AG08395 (cell line): ENCODE results near the gene PARP9.
"Not testable (repeated sequence)": the region's sequence is repeated elsewhere in the genome, so short reads cannot be mapped to it uniquely, and the experiment has no call there.

Experiments used
- DNase-seq: peaks from one replicate; pipeline ENCODE4 v3.0.0; 2012; ENCODE audit warnings: mixed read lengths, low spot score

PARP9 gene

DNA sequence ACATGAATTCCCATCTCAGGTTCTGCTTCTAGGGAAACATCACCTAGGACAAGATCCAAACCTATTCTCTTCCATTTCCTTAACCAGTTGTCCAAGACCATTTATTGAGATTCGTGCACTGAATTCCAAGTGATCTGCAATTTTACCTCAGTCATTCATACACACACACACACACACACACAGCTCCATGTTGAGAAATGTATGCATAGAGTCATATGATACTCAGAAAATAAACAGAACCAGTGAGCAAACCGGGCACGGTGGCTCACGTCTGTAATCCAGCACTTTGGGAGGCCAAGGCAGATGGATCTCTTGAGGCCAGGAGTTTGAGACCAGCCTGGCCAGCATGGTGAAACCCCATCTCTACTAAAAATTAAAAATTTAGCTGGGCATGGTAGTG lies 43.2 kb downstream of the PARP9 start:
- DNase-seq = no peak

DNA sequence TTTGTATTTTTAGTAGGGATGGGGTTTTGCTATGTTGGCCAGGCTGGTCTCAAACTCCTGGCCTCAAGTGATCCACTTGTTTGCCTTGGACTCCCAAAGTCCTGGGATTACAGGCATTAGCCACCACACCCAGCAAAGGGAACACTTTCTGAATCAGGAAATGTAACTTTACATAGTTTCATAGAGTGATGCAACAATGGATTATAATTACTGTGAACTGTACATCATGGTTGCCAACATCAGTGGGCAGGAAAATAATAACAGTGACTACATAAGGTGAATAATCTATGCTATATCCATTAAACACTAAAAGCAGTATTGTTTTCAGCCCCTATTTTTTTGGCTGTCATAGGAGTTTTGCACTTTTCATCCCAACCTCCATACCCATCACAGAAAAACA lies 44.4 kb downstream of the PARP9 start:
- DNase-seq = no peak

DNA sequence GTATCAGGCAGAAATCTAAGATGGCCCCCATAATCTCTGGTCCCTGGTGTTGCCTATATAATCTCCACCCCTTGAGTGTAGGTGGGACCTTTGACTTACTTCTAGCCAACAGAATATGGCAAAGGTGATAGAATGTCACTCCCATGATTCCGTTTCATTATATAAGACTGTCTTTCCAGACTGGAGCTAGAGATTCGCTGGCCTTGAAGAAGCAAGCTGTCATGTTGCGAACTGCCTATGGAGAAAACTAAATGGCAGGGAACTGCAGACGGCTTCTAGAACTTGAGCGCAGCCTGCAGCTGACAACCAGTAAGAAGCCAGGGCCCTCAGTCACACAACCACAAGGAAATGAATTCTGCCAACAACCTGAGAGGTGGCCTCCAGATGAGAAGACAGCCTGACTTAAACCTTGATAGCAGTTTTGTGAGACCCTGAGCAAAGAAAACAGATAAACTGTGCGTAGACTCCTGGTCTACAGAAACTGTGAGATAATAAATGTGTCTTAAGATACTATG lies 47.2 kb downstream of the PARP9 start:
- no peak for DNase-seq

DNA sequence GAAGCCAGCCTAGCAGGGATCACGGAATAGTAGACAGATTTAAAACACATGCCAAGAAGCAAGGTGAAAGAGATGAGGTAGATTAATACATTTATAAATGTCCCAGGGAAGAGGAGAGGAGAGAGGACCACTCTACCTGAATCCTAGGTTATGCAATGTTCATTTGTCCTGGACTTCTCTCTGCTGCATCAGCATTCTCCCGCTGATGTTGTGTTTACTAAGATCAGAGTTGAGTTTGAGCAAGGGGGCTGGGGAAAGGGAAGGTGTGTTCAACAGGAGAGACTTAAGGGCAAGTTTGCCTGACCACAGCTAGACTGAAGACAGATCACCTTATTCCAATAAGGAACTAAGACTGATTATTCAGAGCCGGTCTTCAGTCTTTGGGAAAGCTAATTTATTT lies 48.2 kb downstream of the PARP9 start:
- DNase-seq = no peak

DNA sequence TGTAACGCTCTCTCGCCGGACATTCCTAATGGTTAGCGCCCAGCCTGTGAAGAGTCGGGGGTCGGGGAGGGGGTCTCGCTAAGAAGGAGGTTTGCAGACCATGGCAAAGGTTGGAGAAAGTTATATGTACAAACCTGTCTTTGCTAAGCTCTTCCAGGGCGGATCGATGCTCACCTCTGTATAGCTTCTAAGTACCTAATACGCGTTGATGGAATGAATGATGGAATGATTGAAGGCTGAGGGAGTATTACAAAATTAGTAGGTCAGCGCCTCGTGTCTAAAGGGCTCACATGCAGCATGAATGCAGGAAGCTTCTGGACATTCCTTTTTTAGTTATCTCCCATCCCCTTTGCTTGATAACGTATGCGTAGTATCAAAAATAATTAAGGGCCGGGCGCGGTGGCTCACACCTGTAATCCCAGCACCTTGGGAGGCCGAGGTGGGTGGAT lies 49.1 kb downstream of the PARP9 start:
- no peak for DNase-seq

DNA sequence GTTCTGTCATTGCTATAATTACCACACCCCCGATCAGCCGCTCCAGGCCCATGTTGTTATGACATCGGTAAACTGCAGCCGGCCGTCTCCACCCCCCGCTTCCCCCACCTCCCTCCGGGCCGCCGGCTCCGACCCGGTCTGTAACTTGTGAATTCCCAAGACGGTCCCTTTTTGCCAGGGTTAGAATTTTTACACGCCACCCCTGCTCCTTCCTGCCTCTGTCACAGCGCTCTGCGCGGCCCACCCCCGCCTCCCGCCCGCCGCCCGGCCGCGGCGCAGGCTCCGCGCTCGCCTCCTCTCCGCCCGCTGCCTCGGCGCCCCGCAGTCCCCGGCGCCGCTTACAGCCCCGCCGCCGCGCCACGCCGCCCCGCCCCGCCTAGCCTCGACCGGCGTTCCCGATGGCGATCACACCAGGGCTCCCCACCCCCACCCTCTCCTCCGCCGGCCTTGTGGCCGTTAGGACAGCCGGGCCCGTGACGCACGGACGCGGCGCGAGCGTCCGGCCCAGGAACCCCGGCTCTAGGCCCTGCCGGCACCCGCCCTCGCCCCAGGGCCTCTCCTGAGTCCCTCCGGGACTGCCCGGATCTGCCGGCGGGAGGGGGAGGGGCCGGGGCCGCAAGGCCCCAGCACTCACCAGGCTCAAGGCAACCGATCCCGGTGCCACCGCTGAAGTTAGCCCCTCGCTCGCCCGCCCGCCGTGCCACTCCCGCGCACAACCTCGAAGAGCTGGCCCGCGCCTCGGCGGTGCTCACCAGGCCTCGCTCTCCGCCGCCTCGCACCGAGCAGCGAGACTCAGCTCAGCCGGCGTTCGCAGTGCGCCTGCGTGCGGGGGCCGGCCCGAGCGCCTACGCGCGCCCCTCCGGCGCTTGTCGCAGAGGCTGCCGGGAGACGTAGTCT lies 49.7 kb downstream of the PARP9 start, which contains the start of gene KPNA1:
Gene KPNA1, minus strand, starts transcription at position 817 of the 897 bp plus-strand sequence. CDS start 18,374 bp downstream, outside the sequence.
- peak; percentile 97 for DNase-seq

DNA sequence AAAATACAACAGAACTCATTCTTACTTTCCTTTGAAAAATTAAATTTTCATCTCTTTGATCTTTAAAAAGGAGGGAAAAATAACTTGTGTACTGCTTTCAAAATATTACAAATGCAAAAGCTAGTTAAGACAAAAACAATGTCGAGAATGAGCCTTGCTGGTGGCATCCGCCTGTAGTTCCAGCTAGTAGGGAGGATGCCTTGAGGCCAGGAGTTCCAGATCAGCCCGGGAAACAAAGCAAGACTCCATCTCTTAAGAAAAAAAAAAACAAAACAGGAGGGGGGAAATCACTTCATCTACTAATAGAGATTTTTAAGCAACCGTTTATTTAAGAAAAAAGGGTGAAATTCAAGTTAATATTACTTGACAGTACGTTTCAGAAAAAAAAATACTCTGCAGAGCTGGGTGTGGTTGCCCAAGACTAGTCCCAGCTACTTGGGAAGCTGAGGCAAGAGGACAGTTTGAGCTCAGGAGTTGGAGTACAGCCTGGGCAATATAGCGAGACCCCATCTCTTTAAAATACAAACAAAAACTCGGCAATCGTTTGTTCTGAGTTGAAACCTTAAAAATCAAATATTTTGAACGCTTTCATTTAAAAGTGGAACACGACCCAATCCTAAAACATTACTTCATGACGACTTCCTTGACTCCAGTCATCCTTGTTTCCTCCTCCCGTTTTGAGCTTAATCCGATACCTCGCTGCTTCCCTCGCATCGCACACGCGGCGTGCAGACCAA lies 50.5 kb downstream of the PARP9 start:
- no peak for DNase-seq

DNA sequence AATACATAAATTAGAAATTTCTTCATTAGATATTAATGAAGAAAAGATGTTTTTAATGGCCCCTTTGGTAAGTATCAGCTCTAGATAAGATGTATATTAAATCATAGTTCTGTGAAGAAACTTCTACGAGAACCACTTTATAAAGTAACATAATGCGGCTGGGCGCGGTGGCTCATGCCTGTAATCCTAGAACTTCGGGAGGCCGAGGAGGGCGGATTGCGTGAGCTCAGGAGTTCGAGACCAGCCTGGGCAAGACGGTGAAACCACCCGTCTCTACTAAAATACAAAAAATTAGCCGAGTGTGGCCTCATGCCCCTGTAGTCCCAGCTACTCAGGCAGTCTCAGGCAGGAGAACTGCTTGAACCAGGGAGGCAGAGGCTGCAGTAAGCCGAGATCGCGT lies 51.8 kb downstream of the PARP9 start:
- no peak for DNase-seq

DNA sequence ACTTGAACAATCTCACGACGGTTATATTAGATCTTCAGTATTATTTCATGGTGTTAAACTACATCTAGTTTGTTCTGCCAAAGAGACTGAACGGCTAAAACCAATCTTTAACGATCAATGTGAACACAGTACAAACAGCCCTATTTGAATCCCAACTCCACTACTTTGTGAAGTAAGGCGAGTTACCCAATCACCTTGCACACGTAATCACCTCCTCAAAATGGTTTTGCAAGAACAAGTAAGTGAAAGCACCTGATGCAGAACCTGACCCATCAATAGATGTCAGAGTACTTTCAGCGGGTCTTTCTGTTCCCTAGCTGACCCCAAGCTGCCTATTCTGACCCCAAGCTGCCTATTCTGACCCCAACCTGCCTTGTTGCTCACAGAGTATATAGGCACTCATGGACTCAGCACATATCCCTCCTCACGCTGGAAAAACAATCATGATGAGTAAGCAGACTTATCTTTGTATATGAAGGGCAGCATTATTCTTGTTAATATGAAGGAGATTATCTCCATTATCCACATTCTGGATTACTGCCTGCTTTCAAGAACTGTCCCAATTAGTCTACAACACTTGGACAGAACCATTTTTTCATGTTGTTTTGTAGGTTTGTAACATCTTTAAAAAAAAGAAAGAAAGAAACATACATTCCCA lies 53.1 kb downstream of the PARP9 start:
- DNase-seq = no peak

DNA sequence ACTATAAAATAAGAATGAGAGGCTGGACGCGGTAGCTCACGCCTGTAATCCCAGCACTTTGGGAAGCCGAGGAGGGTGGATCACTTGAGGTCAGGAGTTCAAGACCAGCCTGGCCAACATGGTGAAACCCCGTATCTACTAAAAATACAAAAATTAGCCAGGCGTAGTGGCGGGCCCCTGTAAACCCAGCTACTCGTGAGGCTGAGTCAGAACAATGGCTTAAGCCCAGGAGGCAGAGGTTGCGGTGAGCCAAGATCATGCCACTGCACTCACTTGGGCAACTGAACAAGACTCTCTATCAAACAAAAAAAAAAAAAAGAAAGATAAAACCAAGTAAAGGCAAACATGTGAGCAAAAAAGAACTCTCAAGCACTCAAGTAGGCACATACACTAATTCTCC lies 55.2 kb downstream of the PARP9 start:
- DNase-seq = not testable (repeated sequence)

DNA sequence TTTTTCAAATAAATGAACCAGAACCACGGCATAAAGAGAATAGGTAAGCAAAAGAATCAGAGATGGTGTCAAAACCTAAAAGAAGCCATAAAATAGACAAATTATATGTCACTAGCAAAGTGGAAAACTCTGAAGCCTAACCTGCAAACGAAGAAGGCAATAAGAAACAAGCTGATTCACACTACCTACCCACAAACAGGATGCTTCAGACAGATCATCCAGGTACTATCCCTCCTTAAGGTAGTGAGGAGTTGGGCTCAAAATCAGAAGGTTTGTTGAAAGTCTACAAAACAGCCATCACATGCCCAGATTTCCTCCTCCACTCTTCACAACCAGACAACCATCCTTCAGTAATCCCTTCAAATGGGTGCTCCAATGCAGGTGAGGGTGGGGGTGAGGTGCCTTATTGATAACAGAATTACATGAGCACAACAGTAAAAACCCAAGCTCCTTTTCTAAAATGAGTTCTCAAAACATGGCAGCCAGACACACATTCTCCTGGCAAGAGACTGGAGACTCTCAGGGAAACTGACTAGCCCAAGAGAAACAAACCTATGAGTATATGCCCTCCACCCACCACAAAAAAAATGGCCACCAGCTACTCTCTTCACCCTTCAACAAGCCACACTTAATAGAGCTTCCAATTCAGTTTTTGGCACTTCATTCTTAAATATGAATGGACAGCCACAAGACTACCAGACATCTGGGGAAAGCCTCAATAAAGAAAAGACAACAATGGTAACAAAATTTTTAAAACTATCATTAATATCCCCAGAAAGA lies 55.8 kb downstream of the PARP9 start:
- DNase-seq = no peak

DNA sequence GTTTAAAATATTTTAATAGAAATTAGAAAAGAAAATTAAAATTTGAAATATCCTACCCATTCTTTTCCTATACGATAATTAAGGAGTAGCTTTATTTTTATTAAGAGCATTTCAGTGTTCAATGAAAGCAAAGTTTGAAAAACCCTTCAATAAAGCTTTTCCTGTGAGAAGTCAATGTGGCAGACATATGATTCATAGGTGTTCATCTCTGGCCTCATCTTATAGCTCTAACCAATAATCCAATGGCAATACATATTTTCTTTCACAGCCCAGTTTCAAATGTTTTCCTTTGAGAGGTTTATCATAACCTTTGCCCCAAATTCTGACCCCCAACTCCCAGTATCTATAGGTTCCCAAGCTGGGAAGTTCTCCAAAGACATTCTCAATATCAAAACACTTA lies 57.6 kb downstream of the PARP9 start:
- DNase-seq = no peak

DNA sequence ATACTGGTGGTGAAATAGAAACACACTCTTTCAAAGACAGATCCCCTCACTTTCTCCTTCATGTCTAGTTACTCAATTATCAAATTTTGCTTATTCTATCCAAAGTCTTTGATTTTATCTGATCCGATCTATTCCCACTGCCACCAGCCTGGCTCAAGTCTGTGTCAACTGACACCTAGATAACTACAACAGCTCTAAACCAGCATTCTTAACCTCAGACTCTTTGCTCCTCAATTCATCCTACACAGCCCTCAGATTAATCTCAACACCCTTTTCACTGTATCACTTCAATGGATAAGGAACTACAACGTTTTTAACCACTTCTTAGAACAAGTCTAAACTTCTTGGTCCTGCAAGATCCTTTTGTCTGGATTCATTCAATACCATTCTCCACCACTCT lies 58.4 kb downstream of the PARP9 start:
- DNase-seq = no peak

DNA sequence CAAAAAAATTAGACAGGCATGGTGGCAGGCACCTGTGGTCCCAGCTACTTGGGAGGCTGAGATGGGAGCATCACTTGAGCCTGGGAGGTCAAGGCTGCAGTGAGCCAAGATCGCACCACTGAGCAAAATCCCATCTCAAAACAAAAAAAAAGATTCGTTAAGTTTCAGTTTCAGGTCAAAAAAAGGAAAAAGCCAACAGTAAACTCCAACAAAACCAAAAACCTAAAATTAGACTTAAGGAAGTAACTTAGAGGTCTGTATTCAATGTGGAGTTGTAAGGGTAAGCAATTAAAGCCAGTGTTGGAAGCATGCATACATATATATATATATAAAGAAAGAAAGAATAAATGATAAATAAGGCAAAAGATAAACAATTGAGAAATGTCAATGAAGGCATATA lies 61.2 kb downstream of the PARP9 start:
- DNase-seq = no peak

DNA sequence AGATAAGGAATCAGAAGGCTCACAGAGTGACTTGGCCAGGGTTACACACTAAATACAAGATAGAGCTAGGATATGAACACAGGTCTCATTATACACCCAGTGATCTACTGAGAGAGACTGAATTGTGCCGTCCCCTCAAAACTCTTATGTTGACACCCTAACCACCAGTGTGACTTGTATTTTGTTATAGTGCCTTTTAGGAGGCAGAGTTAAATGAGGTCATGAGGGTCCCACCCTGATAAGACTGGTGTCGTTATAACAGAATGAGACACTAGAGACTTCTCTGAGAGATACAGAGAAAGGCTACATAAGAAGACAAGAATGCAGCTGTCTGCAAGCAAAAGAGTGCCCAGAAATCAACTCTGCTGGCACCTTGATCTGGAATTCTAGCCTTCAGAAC lies 62.0 kb downstream of the PARP9 start:
- no peak for DNase-seq

DNA sequence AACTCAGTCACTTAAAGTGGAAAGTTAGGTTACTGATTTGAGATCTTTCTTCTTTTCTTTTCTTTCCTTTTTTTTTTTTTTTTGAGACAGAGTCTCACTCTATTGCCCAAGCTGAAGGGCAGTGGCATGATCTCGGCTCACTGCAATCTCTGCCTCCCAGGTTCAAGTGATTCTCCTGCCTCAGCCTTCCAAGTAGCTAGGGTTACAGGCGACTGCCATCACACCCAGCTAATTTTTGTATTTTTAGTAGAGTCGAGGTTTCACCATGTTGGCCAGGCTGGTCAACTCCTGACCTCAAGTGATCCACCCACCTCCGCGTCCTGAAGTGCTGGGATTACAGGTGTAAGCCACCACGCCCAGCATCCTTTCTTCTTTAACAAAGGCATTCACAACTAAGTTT lies 63.1 kb downstream of the PARP9 start:
- not testable (repeated sequence) for DNase-seq

DNA sequence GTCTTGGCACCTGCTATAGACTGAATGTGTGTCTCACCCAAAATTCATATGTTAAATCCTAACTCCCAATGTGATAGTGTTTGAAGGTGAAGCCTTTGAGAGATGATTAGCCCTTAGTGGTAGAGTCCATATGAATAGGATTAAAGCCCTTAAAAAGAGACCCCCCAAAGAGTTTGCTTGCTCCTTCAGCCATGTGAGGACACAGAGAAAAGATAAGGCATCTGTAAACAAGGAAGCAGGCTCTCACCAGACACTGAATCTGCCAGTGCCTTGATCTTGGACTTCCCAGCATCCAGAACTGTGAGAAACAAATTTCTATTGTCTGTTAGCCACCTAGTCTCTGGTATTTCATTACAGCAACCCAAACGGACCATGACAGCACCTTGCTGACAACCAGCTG lies 65.9 kb downstream of the PARP9 start:
- no peak for DNase-seq

DNA sequence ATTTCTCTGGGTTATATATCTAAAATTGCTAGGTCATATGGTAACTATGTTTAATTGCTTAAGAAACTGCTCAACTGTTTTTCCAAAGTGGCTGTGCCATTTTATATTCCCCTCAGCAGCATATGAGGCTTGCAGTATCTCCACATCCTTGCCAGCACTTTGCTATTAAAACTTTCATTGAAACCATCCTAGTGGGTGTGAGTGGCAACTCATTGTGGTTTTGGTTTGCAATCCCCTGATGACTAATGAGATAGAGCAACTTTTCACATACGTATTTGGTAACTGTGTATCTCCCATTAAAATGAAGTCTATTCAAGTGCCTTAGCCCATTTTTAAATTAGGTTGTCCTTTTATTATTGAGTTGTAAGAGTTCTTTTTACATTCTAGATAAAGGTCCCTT lies 66.7 kb downstream of the PARP9 start:
- DNase-seq = peak; percentile 87

DNA sequence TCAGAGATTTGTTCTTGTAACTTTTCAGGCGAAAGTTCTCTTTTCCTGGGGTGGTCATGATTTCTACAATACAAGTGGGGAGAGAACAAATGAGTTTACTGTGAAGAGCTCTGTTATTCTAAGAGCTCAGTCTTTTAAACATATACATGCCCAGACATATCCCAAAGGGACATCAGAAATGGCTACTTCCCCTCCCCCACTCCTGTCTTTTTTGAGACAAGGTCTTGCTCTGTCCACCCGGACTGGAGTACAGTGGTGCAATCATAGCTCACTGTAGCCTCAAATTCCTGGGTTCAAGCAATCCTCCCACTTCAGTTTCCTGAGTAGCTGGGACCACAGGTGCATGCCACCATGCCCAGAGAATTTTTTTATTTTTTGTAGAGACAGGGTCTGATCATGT lies 67.6 kb downstream of the PARP9 start:
- no peak for DNase-seq

DNA sequence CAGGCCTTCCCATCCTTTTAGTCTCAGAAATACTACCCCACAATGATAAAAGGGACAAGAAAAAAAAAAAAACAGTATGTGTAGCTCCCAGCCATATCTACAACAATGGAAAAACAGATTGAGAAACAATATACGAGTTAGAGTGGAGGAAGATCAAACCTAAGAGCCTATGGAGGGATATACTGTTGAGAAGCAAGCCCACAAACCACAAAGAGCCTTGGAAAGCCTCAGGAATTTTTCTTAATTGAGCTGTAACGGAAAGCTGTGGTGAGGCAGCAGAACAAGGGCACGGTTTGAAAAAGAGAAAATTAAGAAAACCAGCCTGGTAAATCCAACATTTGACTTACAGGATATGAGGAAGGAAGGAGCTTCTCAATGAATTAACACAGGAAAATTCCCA lies 70.8 kb downstream of the PARP9 start:
- peak; percentile 59 for DNase-seq

DNA sequence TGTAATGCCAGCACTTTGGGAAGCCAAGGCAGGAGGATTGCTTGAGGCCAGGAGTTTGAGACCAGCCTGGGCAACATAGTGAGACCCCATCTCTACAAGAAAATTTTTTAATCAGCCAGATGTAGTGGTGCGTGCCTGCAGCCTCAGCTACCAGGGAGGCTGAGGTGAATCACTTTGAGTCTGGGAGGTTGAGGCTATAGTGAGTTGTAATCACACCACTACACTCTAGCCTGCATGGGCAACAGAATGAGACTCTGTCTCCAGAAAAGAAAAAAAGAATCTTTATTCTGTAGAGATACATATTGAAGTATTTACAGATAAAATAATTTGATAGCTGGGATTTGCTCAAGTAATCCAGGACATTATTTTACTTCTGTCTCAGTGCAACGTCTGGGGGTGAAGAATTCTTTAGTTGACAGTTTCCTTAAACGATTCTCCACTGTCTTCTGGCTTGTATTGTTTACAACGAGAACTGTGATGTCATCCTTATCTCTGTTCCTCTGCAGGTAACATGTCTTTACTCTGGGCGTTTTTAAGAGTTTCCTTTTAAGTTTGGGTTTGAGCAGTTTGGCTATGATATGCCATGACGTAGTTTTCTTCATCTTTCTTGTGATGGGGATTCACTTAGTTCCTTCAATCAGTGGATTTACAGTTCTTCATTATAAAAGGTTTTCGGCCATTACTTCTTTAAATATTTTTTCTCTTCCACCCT lies 75.7 kb downstream of the PARP9 start:
- DNase-seq = no peak
